DND-41 (cell line): ENCODE measurements around the gene TULP4.

ENCODE experiments used
- CTCF ChIP-seq: IDR thresholded peaks from 2 replicates; pipeline ENCODE4 v1.5.1; 2012; ENCODE audit warnings: borderline replicate concordance, low read length, moderate library complexity, mild to moderate bottlenecking; ENCODE audit not compliant: poor library complexity, severe bottlenecking; ENCODE audit errors: extremely low read depth
- EZH2 ChIP-seq: IDR thresholded peaks from 3 replicates; pipeline ENCODE4 v1.6.1; 2012; ENCODE audit warnings: borderline replicate concordance, low read depth, mild to moderate bottlenecking, moderate library complexity, low read length, inconsistent platforms; ENCODE audit not compliant: severe bottlenecking

GRCh38 chr6:158418501-158418900 is 106.2 kb downstream of the TULP4 start:
- TF ChIP-seq CTCF (no peak), EZH2 (no peak)
